Aorta (tissue), 5 donors: ENCODE data around the gene RNF11. TPM values are rescaled to one million over a fixed set of nuclear protein-coding genes. Genes with fewer than 3 reads are reported as not detected.

Experiments used
- ATAC-seq: fragments of 200-7000 bp; cut with Tn5 transposase; one replicate; pipeline ENCODE4 v1.9.1; 2022; ENCODE audit warnings: moderate library complexity; ENCODE audit not compliant: low FRiP score
- DNase-seq, 2 donors: peaks; one replicate each; pipeline ENCODE4 v3.0.0-alpha.2; 2020
- H3K27ac ChIP-seq, 2 donors: one replicate each; pipeline ENCODE4 v1.5.1; 2013; ENCODE audit warnings: low read length in 2 of 2, mild to moderate bottlenecking in 2 of 2, moderate library complexity in 2 of 2, control low read depth in 1 of 2, inconsistent platforms in 1 of 2, low read depth in 1 of 2
- H3K27me3 ChIP-seq, 2 donors: one replicate each; pipeline ENCODE4 v1.6.1; 2013; ENCODE audit warnings: control low read depth in 1 of 2, low read length in 1 of 2, mild to moderate bottlenecking in 1 of 2, moderate library complexity in 1 of 2; ENCODE audit not compliant: insufficient read depth in 2 of 2, control insufficient read depth in 1 of 2
- H3K36me3 ChIP-seq, 2 donors: one replicate each; pipeline ENCODE4 v1.6.1; 2013; ENCODE audit warnings: control low read depth in 1 of 2, low read length in 1 of 2, mild to moderate bottlenecking in 1 of 2; ENCODE audit not compliant: insufficient read depth in 2 of 2, control insufficient read depth in 1 of 2
- H3K4me1 ChIP-seq, 2 donors: one replicate each; pipeline ENCODE4 v1.6.1; 2013; ENCODE audit warnings: low read length in 2 of 2, control low read depth in 1 of 2, mild to moderate bottlenecking in 1 of 2, moderate library complexity in 1 of 2; ENCODE audit not compliant: insufficient read depth in 2 of 2, control insufficient read depth in 1 of 2
- H3K4me3 ChIP-seq, 2 donors: one replicate each; pipeline ENCODE4 v1.5.1; 2013; ENCODE audit warnings: low read length in 2 of 2, control low read depth in 1 of 2, mild to moderate bottlenecking in 1 of 2
- H3K9me3 ChIP-seq: one replicate; pipeline ENCODE4 v1.6.1; 2013; ENCODE audit warnings: mild to moderate bottlenecking, low read length; ENCODE audit not compliant: control insufficient read depth
- WGBS, 2 donors: extraction: QIAGEN DNeasy Blood & Tissue Kit; methylation state at CpG; one replicate each; pipeline ENCODE4 v1.1.7; 2013; 5-methylcytosine and 5-hydroxymethylcytosine counted together
- intact Hi-C, 2 donors: fragments of 100-400 bp; cut with DNase I; formaldehyde crosslinking; loops; one replicate each; pipeline versions ENCODE4 v1.14.2 to v1.15.0; 2022
- polyA plus RNA-seq, 2 donors: library from polyadenylated mRNA; stranded (reverse); fragments of 200-250 nt; gene quantifications; one replicate each; pipeline ENCODE4 v1.2.3, GENCODE V29; 2013
- total RNA-seq, 2 donors: library from RNA; stranded (reverse); fragmentation: NEBNext Ultra II Directional; extraction: Animal tissue kit (Norgen Biotek cat#: 25700); gene quantifications; one replicate each; pipeline ENCODE4 v1.2.1, GENCODE V29; 2021
- donor health status: healthy with polysubstance abuse.
- donor health status: Bipolar disorder and iron deficiency.
- donor health status: DM: no; HTN: no; CAD: no.
- donor health status: DM: no; HTN: no; CAD: no.
- donor health status: DM: yes; HTN: yes; CAD: no.

RNF11 gene
- total and polyA plus RNA-seq, 4 donors, result 110 to 168 (median 134) TPM

DNA sequence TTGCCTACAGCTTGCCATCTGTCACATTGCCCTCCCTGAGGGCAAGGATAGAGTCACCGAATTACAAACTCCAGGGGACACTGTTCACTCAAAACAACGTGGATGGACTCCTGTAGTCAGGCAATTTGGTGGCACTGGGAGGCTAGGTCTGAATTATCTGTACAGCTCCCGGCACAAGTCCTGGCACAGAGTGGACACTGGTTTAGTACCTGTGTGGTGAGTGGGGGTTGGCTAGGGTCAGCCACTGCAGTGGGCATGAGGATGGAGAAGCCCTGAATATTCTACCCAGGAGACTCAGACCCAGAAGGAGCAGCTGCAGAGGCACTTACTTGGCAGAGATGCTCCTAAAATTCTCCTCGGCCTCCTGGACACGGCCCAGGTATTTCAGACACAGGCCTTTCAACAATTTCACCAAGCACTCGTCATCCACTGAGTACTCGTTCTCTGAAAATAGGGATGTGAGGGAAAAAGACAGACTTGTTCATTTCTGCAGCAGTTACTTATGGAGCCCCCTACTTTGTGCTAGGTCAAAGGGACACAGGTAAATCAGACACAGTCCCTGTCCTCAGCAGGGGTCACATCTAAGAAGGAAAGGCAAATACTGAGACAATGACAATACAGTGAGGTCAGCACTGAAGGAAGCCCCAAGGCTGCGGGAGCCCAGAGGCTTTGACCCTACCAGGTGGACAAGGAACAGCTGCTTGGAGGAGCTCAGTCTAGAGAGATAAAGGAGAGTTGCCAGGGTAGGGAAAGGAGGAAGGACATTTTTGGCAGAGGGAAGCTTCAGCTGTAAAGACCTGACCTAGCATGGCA is 53.8 kb downstream of the RNF11 start:
- no peak for ATAC-seq

DNA sequence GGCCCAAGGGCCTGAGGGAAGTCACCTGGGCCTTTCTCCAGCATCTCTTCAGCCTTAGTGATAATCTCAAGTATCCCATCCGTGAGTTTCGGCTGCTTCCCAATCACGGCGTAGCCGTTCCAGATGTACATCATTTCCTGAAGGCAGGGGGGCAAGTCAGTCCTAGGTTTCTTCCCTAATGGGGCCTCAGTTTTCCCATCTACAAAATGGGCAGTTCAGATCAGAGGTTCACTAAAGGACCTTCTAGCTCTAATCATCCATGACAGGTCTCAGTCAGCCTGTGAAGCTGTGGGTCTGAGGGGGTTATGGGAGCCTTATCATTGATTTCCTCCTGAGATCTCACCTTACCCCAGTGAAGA is 54.4 kb downstream of the RNF11 start:
- WGBS, 2 donors, result 93% methylated on average over 5 of the region's 5 CpGs
- intact Hi-C loops, result loop anchor here in 1 of 2 donors (10.0 kb wide), 1 partner anchor 56 kb away; the partner anchor contains the start of gene RNF11
- H3K36me3 ChIP-seq, result no peaks in the 10 kb centered on the region

More for the DNA sequence above, 53.8 kb downstream of the RNF11 start:
- WGBS, 2 donors, result 66 to 67% methylated on average over 8 of the region's 8 CpGs
- DNase-seq, result no peak
- Histone ChIP-seq H3K9me3 (no peaks in the 10 kb centered on the region), H3K27ac (no peak overlapping the region), H3K4me1 (peaks cover 0 to 1% of the 10 kb centered on the region in 2 donors), H3K36me3 (no peaks in the 10 kb centered on the region), H3K4me3 (no peak overlapping the region), H3K27me3 (no peaks in the 10 kb centered on the region)
- intact Hi-C loops, result loop anchor here in 1 of 2 donors (10.0 kb wide), 1 partner anchor 55 kb away; the partner anchor contains the start of gene RNF11

DNA sequence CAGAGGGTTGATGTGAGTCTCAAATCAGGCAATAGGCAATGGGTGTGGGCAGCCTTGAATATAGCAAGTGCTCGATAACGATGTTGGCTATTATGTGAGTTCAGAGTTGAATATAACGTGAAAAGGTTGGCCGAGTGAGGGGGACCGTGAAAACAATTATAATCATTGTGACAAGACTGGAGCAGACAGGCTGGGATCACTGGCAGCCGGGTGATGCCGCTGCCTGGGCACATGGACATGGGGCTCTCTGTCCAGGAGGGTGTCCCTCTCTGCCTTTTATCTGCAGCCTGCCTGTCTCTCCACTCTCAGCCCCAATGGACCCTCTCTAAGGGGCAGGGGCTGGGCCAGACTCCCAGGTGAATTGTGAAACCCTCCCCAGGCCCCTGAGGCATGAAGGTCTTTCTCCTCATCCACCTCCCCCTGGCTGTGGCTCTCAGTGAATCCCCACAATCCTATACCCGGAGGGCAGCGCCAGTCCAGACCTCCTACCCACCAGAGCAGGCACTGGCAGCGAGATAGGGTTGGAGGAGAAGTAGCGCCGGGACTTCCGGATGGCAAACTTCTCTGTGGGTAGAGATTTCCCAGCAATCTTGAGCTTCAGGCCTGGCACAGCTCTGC is 57.9 kb downstream of the RNF11 start:
- H3K27ac ChIP-seq, result no peak overlapping the region
- no peaks in the 10 kb centered on the region for H3K4me1 ChIP-seq
- no peaks in the 10 kb centered on the region for H3K9me3 ChIP-seq
- H3K27me3 ChIP-seq, result no peaks in the 10 kb centered on the region
- intact Hi-C loops, result loop anchor here in 1 of 2 donors (10.0 kb wide), 1 partner anchor 59 kb away; the partner anchor contains the start of gene RNF11
- ATAC-seq, result no peak
- DNase-seq, result no peak
- H3K36me3 ChIP-seq, result no peaks in the 10 kb centered on the region
- WGBS, 2 donors, result 85 to 90% methylated on average over 13 of the region's 13 CpGs
- no peak overlapping the region for H3K4me3 ChIP-seq

More for the DNA sequence above, 54.4 kb downstream of the RNF11 start:
- Histone ChIP-seq H3K27ac (no peak overlapping the region), H3K27me3 (no peaks in the 10 kb centered on the region), H3K4me1 (no peaks in the 10 kb centered on the region), H3K4me3 (no peak overlapping the region), H3K9me3 (no peaks in the 10 kb centered on the region)
- ATAC-seq (no peak), DNase-seq (no peak)

DNA sequence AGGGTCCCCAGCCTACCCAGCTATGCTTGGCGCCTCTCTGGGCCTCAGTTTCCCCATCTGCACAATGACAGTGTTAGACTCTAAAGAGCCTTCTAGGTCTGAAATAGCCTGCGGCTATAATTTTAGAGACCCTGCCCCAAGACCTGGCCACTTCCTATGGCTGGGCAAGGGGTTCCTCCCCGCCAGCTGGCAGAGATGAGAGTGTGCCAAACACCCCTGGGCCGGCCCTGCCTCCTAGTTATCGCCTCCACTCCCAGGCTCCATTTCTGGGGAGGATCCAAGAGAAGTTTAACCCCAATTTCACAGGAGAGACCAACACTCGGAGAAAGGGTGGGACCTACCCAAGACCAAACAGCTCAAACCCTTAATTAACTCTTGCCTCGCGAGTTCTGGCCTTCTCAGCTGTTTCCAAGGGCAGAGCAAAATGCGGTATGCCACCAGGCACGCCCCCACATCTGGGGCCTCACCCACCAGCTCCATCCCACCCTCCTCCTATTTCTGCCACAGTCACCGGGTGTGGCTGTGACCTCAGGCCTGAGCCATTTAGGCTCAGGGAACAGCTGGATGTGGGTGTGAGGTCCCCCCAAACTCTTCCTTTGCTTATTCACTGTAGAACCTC is 58.6 kb downstream of the RNF11 start:
- ATAC-seq, result no peak
- intact Hi-C loops, result loop anchor here (5.0 to 10.0 kb wide), 3 partner anchors 57 to 102 kb away; partner anchors contain the start of gene RNF11 (in 2 of the 2)
- DNase-seq, result peak in 1 of 2 donors; percentile 45
- no peaks in the 10 kb centered on the region for H3K4me1 ChIP-seq
- H3K27me3 ChIP-seq, result no peaks in the 10 kb centered on the region
- H3K36me3 ChIP-seq, result no peaks in the 10 kb centered on the region
- no peak overlapping the region for H3K27ac ChIP-seq
- 74 to 75% methylated on average over 11 of the region's 11 CpGs for WGBS, 2 donors
- H3K9me3 ChIP-seq, result no peaks in the 10 kb centered on the region
- no peak overlapping the region for H3K4me3 ChIP-seq

DNA sequence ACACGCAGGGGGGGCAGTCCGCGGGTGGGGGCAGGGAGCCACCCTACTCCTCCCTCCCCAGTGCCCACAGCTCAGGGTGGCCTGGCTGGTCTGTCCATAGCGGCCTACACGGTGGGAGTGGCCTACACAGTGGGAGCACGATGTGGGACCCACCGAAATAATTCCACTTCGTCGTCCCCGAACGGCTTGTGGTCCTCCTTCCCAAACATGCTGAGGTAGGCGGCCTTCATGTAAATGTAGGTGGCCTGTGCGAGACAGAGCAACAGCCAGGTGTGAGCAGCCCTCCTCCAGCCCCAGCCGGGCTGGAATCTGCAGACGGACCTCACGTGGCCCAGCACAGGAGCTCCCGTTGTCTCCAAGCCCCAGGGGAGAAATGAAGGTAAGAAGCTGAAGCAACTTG is 59.9 kb downstream of the RNF11 start:
- intact Hi-C loops, result loop anchor here (2.0 to 10.0 kb wide), 4 partner anchors 59 to 105 kb away; partner anchors contain the start of gene RNF11 (in 2 of the 2)
- Histone ChIP-seq H3K4me3 (no peak overlapping the region), H3K27me3 (no peaks in the 10 kb centered on the region), H3K4me1 (no peaks in the 10 kb centered on the region), H3K9me3 (no peaks in the 10 kb centered on the region), H3K27ac (no peak overlapping the region), H3K36me3 (no peaks in the 10 kb centered on the region)
- WGBS, 2 donors, result 91 to 96% methylated on average over 17 of the region's 17 CpGs
- DNase-seq, result no peak
- no peak for ATAC-seq

DNA sequence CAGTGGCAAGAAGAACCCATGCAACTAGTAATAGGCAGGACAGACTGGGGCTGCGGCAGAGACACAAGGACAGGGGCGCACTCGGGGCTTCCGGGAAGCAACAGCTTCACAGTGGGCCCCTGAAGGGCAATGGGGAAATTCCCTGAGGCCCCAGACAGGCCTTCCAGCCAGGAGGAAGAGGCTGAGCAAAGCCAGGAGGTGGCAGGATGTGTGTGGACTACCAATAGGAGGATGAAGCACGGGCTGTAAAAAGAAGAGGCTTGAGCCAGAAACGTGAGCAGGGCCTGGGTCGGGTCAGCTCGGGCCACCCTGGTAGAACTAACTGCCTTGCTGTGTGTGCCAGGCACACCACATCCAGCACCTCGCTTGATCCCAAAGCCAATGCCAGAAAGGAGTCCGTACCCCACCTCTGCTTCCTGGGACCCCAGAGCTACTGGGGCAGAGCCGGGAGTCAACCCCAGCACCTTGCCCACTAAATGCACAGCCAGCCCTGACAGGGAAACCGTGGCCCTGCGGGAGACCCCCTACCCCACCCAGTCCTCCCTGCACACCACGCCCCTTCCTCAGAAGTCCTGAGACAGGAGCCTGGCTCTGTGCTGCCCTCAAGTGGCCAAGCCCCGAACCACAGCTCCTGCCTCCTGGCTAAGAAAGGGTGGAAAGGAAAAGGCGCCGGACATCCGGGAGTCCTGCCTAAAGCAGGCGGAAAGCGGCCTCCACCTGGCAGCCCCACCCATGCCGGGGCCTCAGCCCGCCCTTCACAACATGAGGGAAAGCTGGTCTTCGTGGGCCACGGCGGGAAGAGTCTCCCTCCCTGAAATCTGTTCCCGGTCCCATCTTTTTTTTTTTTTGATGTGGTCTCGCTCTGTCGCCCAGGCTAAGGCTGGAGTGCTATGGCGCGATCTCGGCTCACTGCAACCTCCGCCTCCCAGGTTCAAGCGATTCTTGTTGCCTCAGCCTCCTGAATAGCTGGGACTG is 60.6 kb downstream of the RNF11 start:
- no peak overlapping the region for H3K27ac ChIP-seq
- ATAC-seq (peak; percentile 91), DNase-seq (peak; percentile 87 to 95)
- H3K4me3 ChIP-seq, result peak overlapping the region; percentile 14 to 63
- H3K27me3 ChIP-seq, result no peaks in the 10 kb centered on the region
- no peaks in the 10 kb centered on the region for H3K36me3 ChIP-seq
- no peaks in the 10 kb centered on the region for H3K4me1 ChIP-seq
- intact Hi-C loops, result loop anchor here (2.0 to 10.0 kb wide), 4 partner anchors 59 to 106 kb away; partner anchors contain the start of gene RNF11 (in 2 of the 2)
- no peaks in the 10 kb centered on the region for H3K9me3 ChIP-seq
- 11 to 13% methylated on average over 33 of the region's 33 CpGs for WGBS, 2 donors

DNA sequence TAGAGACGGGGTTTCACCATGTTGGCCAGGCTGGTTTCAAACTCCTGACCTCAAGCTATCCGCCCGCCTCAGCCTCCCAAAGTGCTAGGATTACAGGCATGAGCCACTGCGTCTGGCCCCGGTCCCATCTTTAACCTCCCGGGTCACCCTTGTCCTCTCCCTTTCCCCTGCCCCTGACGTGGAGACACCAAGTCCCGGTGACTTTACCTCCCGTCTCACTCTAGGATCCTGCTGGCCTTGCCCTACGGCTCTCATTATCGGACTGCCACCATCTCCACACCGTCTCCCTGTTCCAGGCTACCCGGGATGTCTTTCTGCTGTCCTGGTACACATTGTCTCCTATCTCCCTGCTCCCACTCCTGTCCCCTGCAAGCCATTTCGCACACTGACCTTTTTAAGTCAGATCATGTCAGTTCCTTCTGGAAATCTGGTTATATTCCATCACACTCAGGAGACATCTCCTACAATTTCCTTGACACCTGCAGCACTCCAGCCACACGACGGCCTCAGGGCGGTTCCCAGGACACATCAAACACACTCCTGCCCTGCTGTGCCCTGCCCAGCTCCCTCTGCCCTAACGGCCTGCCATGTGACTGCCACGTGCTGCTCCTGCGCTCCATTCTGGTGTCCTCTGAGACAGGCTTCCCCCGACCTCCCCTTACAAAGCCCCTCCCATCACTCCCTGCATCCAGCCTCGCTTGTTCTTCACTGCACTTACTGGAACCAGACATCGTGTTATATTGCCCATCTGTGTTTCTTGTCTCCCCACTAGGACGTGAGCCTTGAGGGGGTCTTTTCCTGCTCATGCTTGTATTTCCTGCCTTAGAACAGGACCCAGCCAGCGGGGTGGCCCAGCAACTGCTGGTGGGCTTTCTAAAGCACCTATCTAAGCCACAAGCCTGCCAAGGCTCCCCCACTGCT is 61.6 kb downstream of the RNF11 start:
- no peak for ATAC-seq
- 84 to 86% methylated on average over 25 of the region's 25 CpGs for WGBS, 2 donors
- no peaks in the 10 kb centered on the region for H3K4me1 ChIP-seq
- DNase-seq, result peak in 1 of 2 donors; percentile 46
- no peak overlapping the region for H3K4me3 ChIP-seq
- H3K36me3 ChIP-seq, result no peaks in the 10 kb centered on the region
- intact Hi-C loops, result loop anchor here (2.0 to 10.0 kb wide), 4 partner anchors 60 to 107 kb away; partner anchors contain the start of gene RNF11 (in 2 of the 2)
- no peaks in the 10 kb centered on the region for H3K9me3 ChIP-seq
- H3K27ac ChIP-seq, result no peak overlapping the region
- H3K27me3 ChIP-seq, result no peaks in the 10 kb centered on the region
